Coronary artery (tissue), 2 donors: Measurements from ENCODE around the gene ACTL10.
"Not testable (repeated sequence)": the region's sequence is repeated elsewhere in the genome, so short reads cannot be mapped to it uniquely, and the experiment has no call there.

Source experiments
- DNase-seq: peaks from one replicate; pipeline ENCODE4 v3.0.0-alpha.2; 2017; ENCODE audit warnings: low spot score
- H3K27ac ChIP-seq, 2 donors: fragments of 200-600 bp; sonication (generic); one replicate each; pipeline ENCODE4 v1.5.1; 2016 to 2019
- H3K4me3 ChIP-seq: fragments of 200-600 bp; sonication (generic); 2 replicates; pipeline ENCODE4 v1.5.1; 2016; ENCODE audit warnings: mild to moderate bottlenecking, moderate library complexity
- CTCF ChIP-seq: fragments of 200-600 bp; sonication (generic); IDR thresholded peaks from one replicate; pipeline ENCODE4 v1.5.1; 2019; ENCODE audit warnings: antibody characterized with exemption

Gene ACTL10

DNA sequence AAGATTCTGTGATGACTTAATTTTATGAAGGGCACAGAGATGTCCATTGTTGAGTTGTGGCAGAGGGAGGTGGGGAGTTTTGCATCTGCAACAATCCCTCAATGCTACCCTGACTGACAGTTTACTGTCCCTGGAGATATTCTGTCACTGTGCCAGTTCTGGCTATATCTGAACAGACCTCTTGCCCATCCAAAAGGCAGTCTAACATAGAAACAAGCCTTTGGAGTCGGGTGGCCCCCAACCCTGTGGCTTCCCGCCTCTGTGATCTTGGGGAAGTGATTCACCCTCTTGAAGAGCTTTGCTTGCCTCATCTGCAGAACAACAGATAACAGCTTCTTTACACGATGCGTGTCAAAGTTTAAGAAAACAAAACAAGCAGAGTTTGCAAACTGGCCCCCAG is 23.2 kb downstream of the ACTL10 start:
- DNase-seq: no peak
- Histone ChIP-seq H3K27ac (no peak overlapping the region), H3K4me3 (no peak overlapping the region)
- no peak for TF ChIP-seq CTCF

GRCh38 chr20:33693289-33693688 is 26.5 kb downstream of the ACTL10 start:
- peak overlapping the region in 1 of 2 donors; percentile 70 for H3K27ac ChIP-seq
- no peak overlapping the region for H3K4me3 ChIP-seq
- TF ChIP-seq CTCF: no peak
- DNase-seq: no peak

DNA sequence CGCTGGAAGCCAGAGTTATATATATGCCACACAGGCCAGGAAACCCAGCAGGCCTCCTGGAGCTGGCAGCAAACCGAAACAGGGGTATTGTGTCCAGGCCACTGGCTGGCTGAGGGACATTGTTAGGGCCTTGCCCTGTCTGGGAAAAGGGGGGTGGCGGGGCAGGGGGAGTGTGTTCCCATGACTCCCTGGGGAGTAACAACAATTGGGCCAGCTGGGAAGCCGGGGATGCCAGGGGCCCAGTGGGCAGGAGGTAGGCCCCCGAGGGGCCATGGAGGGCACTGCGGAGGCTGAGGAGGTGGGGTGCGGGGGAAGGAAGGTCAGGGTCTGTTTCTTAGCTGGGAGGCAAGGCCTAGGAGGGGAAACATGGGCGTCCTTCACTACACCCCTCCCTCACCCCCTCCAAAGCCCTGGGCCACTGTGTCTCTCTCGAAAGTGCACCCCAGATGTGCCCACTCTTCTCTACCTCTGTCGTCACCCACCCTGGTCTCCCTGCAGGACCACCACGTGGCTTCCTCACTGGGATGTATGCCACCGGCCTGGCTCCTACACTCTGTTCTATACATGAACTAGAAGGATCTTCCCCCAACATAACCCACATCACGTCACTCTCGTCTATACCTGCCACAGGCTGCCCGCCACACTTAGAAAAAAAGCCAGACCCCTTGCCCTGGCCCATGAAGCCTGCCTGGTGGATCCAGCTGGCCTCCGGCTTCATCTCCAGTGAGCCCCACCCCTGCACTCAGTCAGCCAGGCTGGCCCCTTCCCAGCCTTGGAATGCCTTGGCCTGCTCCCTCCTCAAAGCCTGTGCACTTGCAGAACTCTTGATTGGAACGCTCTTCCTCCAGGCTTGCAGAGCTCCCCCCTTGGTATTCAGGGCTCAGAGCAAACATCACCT is 27.2 kb downstream of the ACTL10 start:
- TF ChIP-seq CTCF: no peak
- peak; percentile 79 for DNase-seq
- peak overlapping the region; percentile 70 to 83 for H3K27ac ChIP-seq
- no peak overlapping the region for H3K4me3 ChIP-seq

DNA sequence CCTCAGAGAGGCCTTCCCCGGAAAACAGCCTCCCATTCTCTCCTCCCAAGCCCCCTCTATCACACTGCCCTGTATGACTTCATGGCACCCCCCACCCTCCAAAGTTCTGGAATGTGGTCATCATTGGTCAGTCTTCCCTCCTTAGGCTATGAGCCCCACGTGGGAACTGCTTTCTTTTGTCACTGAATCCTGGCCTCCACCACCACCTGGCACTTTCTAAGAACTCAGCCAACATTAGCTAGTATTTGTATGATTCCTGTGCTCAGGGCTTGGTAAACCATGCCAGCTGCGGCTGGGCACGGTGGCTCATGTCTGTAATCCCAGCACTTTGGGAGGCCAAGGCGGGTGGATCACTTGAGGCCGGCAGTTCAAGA is 27.9 kb downstream of the ACTL10 start:
- Histone ChIP-seq H3K4me3 (no peak overlapping the region), H3K27ac (peak overlapping the region; percentile 70 to 83)
- no peak for DNase-seq
- TF ChIP-seq CTCF: no peak

GRCh38 chr20:33696448-33696847 is 29.7 kb downstream of the ACTL10 start:
- Histone ChIP-seq H3K27ac (no peak overlapping the region), H3K4me3 (no peak overlapping the region)
- no peak for DNase-seq
- TF ChIP-seq CTCF: no peak

DNA sequence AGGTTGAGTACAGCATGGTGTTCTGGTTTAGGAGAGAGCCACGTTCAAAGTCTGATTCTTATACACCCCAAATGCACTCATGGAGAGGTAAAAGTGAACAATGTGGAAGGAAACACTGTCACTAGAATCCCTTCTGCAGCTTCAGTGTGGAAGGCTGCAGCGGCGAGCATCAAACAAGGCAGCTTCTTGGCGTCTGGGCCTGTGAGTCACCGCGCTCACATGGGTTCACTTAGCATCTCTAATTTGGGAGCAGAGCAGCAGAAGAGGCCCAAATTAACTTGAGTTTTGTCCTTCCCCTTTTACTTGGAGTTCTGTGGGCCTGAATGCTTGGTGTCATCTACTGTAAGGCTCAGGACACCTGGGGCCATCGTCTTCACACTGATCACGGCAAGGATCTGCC is 30.4 kb downstream of the ACTL10 start:
- Histone ChIP-seq H3K4me3 (no peak overlapping the region), H3K27ac (peak overlapping the region; percentile 57 to 79)
- no peak for TF ChIP-seq CTCF
- DNase-seq: no peak

DNA sequence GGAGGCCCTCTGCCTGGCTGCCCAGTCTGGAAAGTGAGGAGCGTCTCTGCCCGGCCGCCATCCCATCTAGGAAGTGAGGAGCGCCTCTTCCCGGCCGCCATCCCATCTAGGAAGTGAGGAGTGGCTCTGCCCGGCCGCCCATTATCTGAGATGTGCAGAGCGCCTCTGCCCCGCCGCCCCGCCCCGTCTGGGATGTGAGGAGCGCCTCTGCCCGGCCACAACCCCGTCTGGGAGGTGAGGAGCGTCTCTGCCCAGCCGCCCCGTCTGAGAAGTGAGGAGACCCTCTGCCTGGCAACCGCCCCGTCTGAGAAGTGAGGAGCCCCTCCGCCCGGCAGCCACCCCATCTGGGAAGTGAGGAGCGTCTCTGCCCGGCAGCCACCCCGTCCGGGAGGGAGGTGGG is 32.2 kb downstream of the ACTL10 start:
- not testable (repeated sequence) for DNase-seq, H3K27ac ChIP-seq, H3K4me3 ChIP-seq

DNA sequence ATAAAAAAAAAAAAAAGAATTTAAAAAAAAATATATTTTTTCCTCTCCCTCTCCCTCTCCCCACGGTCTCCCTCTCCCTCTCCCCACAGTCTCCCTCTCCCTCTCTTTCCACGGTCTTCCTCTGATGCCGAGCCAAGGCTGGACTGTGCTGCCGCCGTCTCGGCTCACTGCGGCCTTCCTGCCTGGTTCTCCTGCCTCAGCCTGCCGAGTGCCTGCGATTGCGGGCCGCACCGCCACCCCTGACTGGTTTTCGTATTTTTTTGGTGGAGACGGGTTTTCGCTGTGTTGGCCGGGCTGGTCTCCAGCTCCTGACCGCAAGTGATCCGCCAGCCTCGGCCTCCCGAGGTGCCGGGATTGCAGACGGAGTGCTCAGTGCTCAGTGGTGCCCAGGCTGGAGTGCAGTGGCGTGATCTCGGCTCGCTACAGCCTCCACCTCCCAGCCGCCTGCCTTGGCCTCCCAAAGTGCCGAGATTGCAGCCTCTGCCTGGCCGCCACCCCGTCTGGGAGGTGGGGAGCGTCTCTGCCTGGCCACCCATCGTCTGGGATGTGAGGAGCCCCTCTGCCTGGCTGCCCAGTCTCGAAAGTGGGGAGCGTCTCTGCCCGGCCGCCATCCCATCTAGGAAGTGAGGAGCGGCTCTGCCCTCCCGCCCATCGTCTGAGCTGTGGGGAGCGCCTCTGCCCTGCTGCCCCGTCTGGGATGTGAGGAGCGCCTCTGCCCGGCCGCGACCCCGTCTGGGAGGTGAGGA is 34.1 kb downstream of the ACTL10 start:
- DNase-seq, H3K27ac ChIP-seq, H3K4me3 ChIP-seq: not testable (repeated sequence)
